PFSK-1 (cell line): ENCODE results near the gene LTV1. TPM values are rescaled to one million over a fixed set of nuclear protein-coding genes. Genes with fewer than 3 reads are reported as not detected.

ENCODE experiments used
- FOXP2 ChIP-seq: optimal IDR thresholded peaks from 2 replicates; pipeline ENCODE3; 2011; ENCODE audit warnings: borderline replicate concordance, control low read depth, inconsistent platforms; ENCODE audit not compliant: insufficient read depth; ENCODE audit errors: extremely low read length, extremely low read depth
- POLR2AphosphoS5 ChIP-seq: IDR thresholded peaks from 2 replicates; pipeline ENCODE4 v1.6.1; 2012; ENCODE audit warnings: low read depth, mild to moderate bottlenecking, control low read depth, low read length, moderate library complexity
- REST ChIP-seq, 2 experiments: IDR thresholded peaks; 2 replicates each; pipeline versions ENCODE4 v1.6.1 to v1.8.0; 2011 to 2012; ENCODE audit warnings: low read depth in 2 of 2, low read length in 2 of 2, control low read depth in 1 of 2, inconsistent platforms in 1 of 2, mild to moderate bottlenecking in 1 of 2, moderate library complexity in 1 of 2; ENCODE audit not compliant: insufficient read depth in 1 of 2
- SIN3A ChIP-seq: IDR thresholded peaks from 2 replicates; pipeline ENCODE4 v1.6.1; 2012; ENCODE audit warnings: mild to moderate bottlenecking, low read length, moderate library complexity, borderline replicate concordance; ENCODE audit not compliant: insufficient read depth
- TAF1 ChIP-seq: IDR thresholded peaks from 2 replicates; pipeline ENCODE4 v1.6.1; 2012; ENCODE audit warnings: low read length, control low read depth, borderline replicate concordance; ENCODE audit not compliant: insufficient read depth
- polyA plus RNA-seq: library from polyadenylated mRNA; unstranded; fragments of >200 nt; gene quantifications from one replicate; pipeline ENCODE4 v1.2.1, GENCODE V29; 2012; ENCODE audit warnings: low read depth, missing spikeins; ENCODE audit not compliant: insufficient read length

Gene LTV1
- 38.5 TPM for polyA plus RNA-seq

GRCh38 chr6:143842902-143843676 lies at the start of gene LTV1:
Gene LTV1 (plus strand): TSS chr6:143843338. CDS start chr6:143843478, 140 bp downstream.
- TF ChIP-seq FOXP2 (no peak), TAF1 (peak; percentile 72; the same call in 1 of the 2 replicates), REST (IDR thresholded peaks at IDR 0.05; ENCODE audit: insufficient read depth in 1 of 2, low read depth in 2 of 2, low read length in 2 of 2) (no peak), POLR2AphosphoS5 (peak; percentile 92), SIN3A (peak; percentile 84; the same call in 1 of the 2 replicates)

- TF ChIP-seq POLR2AphosphoS5 (no peak), TAF1 (no peak), SIN3A (no peak), FOXP2 (no peak), REST (IDR thresholded peaks at IDR 0.05; ENCODE audit: insufficient read depth in 1 of 2, low read depth in 2 of 2, low read length in 2 of 2) (no peak)
These were observed 40.1 kb upstream of the LTV1 start for GRCh38 chr6:143802833-143803565.

- TF ChIP-seq REST (IDR thresholded peaks at IDR 0.05; ENCODE audit: insufficient read depth in 1 of 2, low read depth in 2 of 2, low read length in 2 of 2) (no peak), SIN3A (no peak), FOXP2 (no peak), TAF1 (no peak), POLR2AphosphoS5 (no peak)
These were observed 39.2 kb upstream of the LTV1 start for GRCh38 chr6:143803769-143804568.

- TF ChIP-seq TAF1 (no peak), REST (IDR thresholded peaks at IDR 0.05; ENCODE audit: insufficient read depth in 1 of 2, low read depth in 2 of 2, low read length in 2 of 2) (no peak), POLR2AphosphoS5 (no peak), SIN3A (no peak), FOXP2 (no peak)
These were observed 38.3 kb upstream of the LTV1 start for GRCh38 chr6:143804835-143805239.
